Measurements from ENCODE around the gene ESPNL. TPM values are rescaled to one million over a fixed set of nuclear protein-coding genes. Genes with fewer than 3 reads are reported as not detected.

ESPNL gene
- total RNA-seq, 2 experiments from 2014 or later: 0.05 TPM; not detected in 1

- no peak overlapping the region for H3K27ac Mint-ChIP-seq
- CTCF ChIA-PET: interaction anchor here (1.3 to 2.9 kb wide), 2 partner anchors 28 to 105 kb away, joined by 3 to 31 read pairs; no protein-coding TSS in a partner anchor
- H3K4me1 Mint-ChIP-seq: peaks cover 4% of the 10 kb centered on the region
- ATAC-seq: peak; percentile 49
- DNase-seq: no peak
- no peaks in the 10 kb centered on the region for H3K9me3 Mint-ChIP-seq (ENCODE audit: low read depth)
- no peaks in the 10 kb centered on the region for H3K36me3 Mint-ChIP-seq
- H3K27me3 Mint-ChIP-seq: peaks cover 45% of the 10 kb centered on the region
- peak overlapping the region; percentile 39 for H3K4me3 Mint-ChIP-seq
These were observed 59.0 kb downstream of the ESPNL start for GRCh38 chr2:238159071-238159539.

GRCh38 chr2:238159661-238160205 is 59.6 kb downstream of the ESPNL start:
- peak overlapping the region; percentile 39 for H3K4me3 Mint-ChIP-seq
- peaks cover 51% of the 10 kb centered on the region for H3K27me3 Mint-ChIP-seq
- CTCF ChIA-PET: interaction anchor here (1.2 to 2.9 kb wide), 4 partner anchors 18 to 104 kb away, joined by 3 to 31 read pairs (median 3); no protein-coding TSS in a partner anchor
- no peaks in the 10 kb centered on the region for H3K9me3 Mint-ChIP-seq (ENCODE audit: low read depth)
- H3K36me3 Mint-ChIP-seq: no peaks in the 10 kb centered on the region
- H3K27ac Mint-ChIP-seq: no peak overlapping the region
- ATAC-seq (no peak), DNase-seq (no peak)
- H3K4me1 Mint-ChIP-seq: peaks cover 4% of the 10 kb centered on the region

- Mint-ChIP-seq H3K36me3 (no peaks in the 10 kb centered on the region), H3K27me3 (peaks cover 55% of the 10 kb centered on the region), H3K4me1 (peaks cover 4% of the 10 kb centered on the region), H3K27ac (no peak overlapping the region), H3K4me3 (no peak overlapping the region), H3K9me3 (ENCODE audit: low read depth) (no peaks in the 10 kb centered on the region)
- ATAC-seq (no peak), DNase-seq (peak; percentile 49)
- CTCF ChIA-PET: interaction anchor here (1.2 to 2.9 kb wide), 4 partner anchors 19 to 104 kb away, joined by 3 to 31 read pairs (median 3); no protein-coding TSS in a partner anchor
These were observed 60.3 kb downstream of the ESPNL start for GRCh38 chr2:238160206-238161129.

GRCh38 chr2:238161291-238162051 is 61.3 kb downstream of the ESPNL start:
- no peaks in the 10 kb centered on the region for H3K36me3 Mint-ChIP-seq
- H3K4me3 Mint-ChIP-seq: no peak overlapping the region
- H3K4me1 Mint-ChIP-seq: peaks cover 4% of the 10 kb centered on the region
- CTCF ChIA-PET: interaction anchor here (1.5 to 2.9 kb wide), 2 partner anchors 20 to 103 kb away, joined by 3 to 31 read pairs; no protein-coding TSS in a partner anchor
- H3K9me3 Mint-ChIP-seq (ENCODE audit: low read depth): no peaks in the 10 kb centered on the region
- no peak overlapping the region for H3K27ac Mint-ChIP-seq
- ATAC-seq: no peak
- no peak for DNase-seq
- H3K27me3 Mint-ChIP-seq: peaks cover 55% of the 10 kb centered on the region

GRCh38 chr2:238162251-238162845 is 62.2 kb downstream of the ESPNL start:
- no peaks in the 10 kb centered on the region for H3K9me3 Mint-ChIP-seq (ENCODE audit: low read depth)
- CTCF ChIA-PET: interaction anchor here (1.1 kb wide), 1 partner anchor 101 kb away, joined by 5 read pairs; no protein-coding TSS in a partner anchor
- ATAC-seq: no peak
- H3K4me3 Mint-ChIP-seq: no peak overlapping the region
- no peak overlapping the region for H3K27ac Mint-ChIP-seq
- H3K36me3 Mint-ChIP-seq: no peaks in the 10 kb centered on the region
- DNase-seq: no peak
- peaks cover 4% of the 10 kb centered on the region for H3K4me1 Mint-ChIP-seq
- peaks cover 54% of the 10 kb centered on the region for H3K27me3 Mint-ChIP-seq

- Mint-ChIP-seq H3K4me3 (no peak overlapping the region), H3K4me1 (peaks cover 4% of the 10 kb centered on the region), H3K36me3 (no peaks in the 10 kb centered on the region), H3K27me3 (peaks cover 50% of the 10 kb centered on the region), H3K27ac (no peak overlapping the region), H3K9me3 (ENCODE audit: low read depth) (no peaks in the 10 kb centered on the region)
- CTCF ChIA-PET: interaction anchor here (1.1 kb wide), 1 partner anchor 100 kb away, joined by 5 read pairs; no protein-coding TSS in a partner anchor
- DNase-seq: no peak
- ATAC-seq: no peak
These were observed 62.8 kb downstream of the ESPNL start for GRCh38 chr2:238162846-238163441.

GRCh38 chr2:238163481-238164198 is 63.5 kb downstream of the ESPNL start:
- H3K4me1 Mint-ChIP-seq: peaks cover 4% of the 10 kb centered on the region
- no peak overlapping the region for H3K27ac Mint-ChIP-seq
- H3K4me3 Mint-ChIP-seq: no peak overlapping the region
- H3K9me3 Mint-ChIP-seq (ENCODE audit: low read depth): no peaks in the 10 kb centered on the region
- ATAC-seq (no peak), DNase-seq (no peak)
- H3K27me3 Mint-ChIP-seq: peaks cover 46% of the 10 kb centered on the region
- no peaks in the 10 kb centered on the region for H3K36me3 Mint-ChIP-seq
- CTCF ChIA-PET: interaction anchor here (1.1 kb wide), 1 partner anchor 100 kb away, joined by 5 read pairs; no protein-coding TSS in a partner anchor

GRCh38 chr2:238164906-238165287 is 64.8 kb downstream of the ESPNL start:
- CTCF ChIA-PET: no interaction called here
- no peak for ATAC-seq

GRCh38 chr2:238165288-238165921 is 65.3 kb downstream of the ESPNL start:
- Mint-ChIP-seq H3K36me3 (peaks cover 7% of the 10 kb centered on the region), H3K9me3 (ENCODE audit: low read depth) (no peaks in the 10 kb centered on the region), H3K27me3 (peaks cover 34% of the 10 kb centered on the region), H3K27ac (no peak overlapping the region), H3K4me3 (no peak overlapping the region), H3K4me1 (no peaks in the 10 kb centered on the region)
- no peak for ATAC-seq
- DNase-seq: no peak
- CTCF ChIA-PET: no interaction called here

More at GRCh38 chr2:238164906-238165287, 64.8 kb downstream of the ESPNL start:
- Mint-ChIP-seq H3K4me3 (no peak overlapping the region), H3K36me3 (peaks cover 4% of the 10 kb centered on the region), H3K9me3 (ENCODE audit: low read depth) (no peaks in the 10 kb centered on the region), H3K4me1 (no peaks in the 10 kb centered on the region), H3K27ac (no peak overlapping the region), H3K27me3 (peaks cover 38% of the 10 kb centered on the region)
- no peak for DNase-seq

- Mint-ChIP-seq H3K4me3 (no peak overlapping the region), H3K27me3 (peaks cover 24% of the 10 kb centered on the region), H3K4me1 (no peaks in the 10 kb centered on the region), H3K36me3 (peaks cover 13% of the 10 kb centered on the region), H3K9me3 (ENCODE audit: low read depth) (no peaks in the 10 kb centered on the region), H3K27ac (no peak overlapping the region)
- DNase-seq (no peak), ATAC-seq (no peak)
- CTCF ChIA-PET: no interaction called here
These were observed 66.5 kb downstream of the ESPNL start for GRCh38 chr2:238166391-238167343.

- CTCF ChIA-PET: no interaction called here
- Mint-ChIP-seq H3K27me3 (peaks cover 19% of the 10 kb centered on the region), H3K4me1 (no peaks in the 10 kb centered on the region), H3K9me3 (ENCODE audit: low read depth) (no peaks in the 10 kb centered on the region), H3K4me3 (no peak overlapping the region), H3K36me3 (peaks cover 17% of the 10 kb centered on the region), H3K27ac (no peak overlapping the region)
- DNase-seq (no peak), ATAC-seq (no peak)
These were observed 67.2 kb downstream of the ESPNL start for GRCh38 chr2:238167344-238167715.
